GM18511 (cell line): ENCODE measurements around the gene ETV6.

Source experiments
- ATAC-seq: cut with Tn5 transposase; IDR thresholded peaks from one replicate; pipeline ENCODE4 v1.9.1; 2021; ENCODE audit warnings: mild to moderate bottlenecking, moderate library complexity; ENCODE audit not compliant: unreplicated experiment

ETV6 gene

DNA sequence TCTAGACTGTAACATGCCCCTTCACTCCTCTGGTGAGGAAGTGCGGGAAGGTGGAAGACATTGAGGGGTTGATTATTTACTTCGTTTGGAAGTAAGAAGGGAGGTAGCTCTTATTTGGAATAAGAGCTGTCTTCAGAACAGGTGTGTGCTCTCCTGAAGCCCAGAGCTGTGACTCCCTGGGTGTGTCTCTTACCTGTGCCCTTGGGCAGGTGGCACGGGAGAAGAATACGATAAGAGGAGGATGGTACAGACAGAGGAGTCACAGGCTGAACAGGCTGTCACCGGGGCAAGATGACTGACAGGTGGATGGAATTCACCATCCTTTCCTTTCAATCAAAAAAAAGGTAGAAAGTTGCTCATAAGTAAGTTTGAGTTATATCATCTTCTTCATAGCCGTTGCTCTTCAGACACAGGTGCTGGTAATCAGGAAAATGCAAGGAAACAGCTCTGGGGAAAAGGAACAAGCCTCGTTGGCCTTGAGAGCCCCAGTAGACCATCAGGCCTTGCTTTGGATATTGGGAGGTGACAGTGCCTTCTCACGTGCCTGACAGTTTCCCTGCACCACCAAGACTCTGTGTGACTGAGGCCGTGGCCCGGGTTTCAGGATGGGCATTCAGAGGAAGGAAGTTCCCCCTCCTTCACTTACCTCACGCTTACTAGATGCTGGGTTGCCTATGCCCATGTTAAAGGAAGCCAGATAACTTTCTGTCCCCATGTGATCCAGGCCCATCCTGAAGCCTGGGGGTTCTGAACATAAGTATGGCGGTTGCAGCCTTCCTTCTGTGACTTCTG is 120.4 kb downstream of the ETV6 start:
- no peak for ATAC-seq

DNA sequence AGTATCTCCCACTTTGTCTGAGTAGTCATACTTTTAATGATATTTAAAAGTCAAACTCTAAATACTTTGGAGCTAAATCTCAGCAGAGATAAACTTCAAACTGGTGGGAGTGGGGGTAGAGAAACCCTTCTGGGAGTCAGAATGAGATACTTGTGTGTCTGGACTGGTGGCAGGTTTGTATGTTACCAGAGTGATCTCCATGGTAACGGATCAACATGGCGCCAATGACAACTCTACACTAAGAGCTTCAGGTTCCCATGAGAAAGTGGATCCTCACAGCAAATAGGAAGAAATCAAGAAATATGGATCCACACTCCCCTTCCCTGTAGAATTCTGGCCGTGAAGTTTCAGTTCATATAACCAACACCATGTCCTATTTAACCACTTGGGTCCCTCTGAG is 121.9 kb downstream of the ETV6 start:
- ATAC-seq, result no peak

DNA sequence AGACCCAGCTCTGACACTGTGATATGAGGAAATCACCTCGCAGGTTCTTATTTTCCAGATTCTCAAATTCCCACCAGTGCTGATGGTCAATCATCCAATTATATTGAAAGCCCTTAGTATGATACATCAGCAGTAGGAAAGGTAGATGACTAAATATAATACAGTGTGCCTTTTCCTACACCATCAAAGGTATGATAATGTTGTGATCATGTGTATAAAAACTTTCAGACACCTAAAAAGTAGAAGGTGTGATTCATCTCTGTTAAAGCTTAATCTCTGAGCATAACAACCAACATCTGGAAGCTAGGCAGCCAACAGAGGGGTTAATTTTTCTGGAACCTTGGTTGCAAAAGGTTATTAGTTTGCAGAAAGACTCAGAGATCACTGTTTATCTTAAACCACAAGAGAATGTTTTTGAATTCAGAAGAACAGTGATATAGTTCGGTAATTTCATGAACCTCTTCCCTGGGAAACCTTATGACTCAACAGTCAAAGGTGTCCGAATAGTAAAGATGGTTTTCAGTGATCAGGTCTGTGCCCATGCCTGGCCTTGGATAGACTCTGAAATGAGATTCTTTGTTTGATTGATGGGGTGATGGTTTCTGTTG is 122.5 kb downstream of the ETV6 start:
- no peak for ATAC-seq

DNA sequence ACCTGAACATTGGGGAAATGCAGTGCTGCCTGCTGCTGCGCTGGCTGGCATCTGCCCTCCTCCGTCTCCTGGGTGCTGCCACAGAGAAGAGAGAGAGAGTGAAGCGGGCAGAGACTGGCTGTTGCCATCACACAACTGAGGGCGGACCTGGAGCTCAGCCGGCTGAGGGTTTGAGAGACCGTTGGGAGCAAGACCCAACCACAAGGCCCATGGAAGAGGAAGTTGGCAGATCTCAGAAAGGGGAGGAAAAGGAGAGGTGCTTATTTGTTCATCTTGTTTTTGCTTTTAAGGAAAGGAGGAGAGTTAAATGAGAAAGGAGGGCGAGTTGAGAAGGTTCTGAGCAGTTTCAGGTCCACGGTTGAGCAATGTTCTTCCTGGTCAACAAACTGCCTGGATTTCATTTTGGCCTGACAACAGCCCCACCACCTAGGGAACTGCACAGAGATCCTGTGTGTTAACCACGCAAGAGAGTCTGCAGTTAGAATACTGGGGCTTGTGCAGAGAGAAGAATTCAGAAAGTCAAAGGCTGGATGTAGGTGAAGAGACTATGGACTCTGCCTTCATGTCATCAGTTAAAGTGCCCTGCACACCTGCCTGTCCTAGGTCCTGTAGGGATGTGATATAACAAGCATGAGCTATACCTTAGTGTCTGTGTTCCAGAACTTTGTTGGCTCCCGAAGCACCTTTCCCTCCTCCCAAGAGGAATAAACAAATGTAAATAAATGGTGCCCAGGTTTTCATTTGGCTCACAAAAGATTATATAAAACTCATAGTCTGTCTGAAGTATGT is 124.6 kb downstream of the ETV6 start:
- no peak for ATAC-seq

DNA sequence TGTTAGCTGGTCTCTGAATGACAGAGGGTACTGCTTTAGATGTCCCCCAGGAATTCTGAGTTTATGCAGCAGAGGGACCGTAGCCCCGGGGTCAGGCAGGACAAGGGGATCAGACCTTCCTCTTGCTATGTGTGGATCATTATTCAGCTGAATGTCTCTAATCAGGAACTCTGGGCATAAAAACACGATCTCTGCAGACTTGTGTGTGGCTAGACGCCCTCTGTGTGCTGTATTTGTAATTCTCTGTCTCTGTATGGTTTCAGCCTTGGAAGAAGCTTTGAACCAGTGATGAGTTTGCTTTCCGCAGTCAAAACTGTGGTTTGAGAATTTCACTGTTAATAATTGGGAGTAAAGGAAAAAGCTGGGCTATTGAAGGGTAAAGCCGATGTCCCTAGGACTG is 125.3 kb downstream of the ETV6 start:
- ATAC-seq, result no peak

DNA sequence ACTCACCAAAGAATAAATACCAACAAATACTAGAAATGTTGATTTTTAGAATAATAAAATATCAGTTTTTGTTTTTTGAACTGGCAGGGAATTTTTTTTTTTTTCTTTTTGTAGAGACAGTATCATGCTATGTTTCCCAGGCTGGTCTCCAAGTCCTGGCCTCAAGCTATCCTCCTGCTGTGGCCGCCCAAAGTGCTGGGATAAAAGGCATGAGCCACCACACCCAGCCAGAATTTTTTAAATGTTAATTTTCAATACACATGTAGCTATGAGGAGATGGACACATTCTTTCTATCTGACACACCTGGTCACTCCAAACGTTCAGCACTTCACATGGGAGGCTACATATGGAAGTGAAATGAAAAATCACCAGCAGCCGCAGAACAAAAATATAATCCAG is 126.8 kb downstream of the ETV6 start:
- no peak for ATAC-seq

DNA sequence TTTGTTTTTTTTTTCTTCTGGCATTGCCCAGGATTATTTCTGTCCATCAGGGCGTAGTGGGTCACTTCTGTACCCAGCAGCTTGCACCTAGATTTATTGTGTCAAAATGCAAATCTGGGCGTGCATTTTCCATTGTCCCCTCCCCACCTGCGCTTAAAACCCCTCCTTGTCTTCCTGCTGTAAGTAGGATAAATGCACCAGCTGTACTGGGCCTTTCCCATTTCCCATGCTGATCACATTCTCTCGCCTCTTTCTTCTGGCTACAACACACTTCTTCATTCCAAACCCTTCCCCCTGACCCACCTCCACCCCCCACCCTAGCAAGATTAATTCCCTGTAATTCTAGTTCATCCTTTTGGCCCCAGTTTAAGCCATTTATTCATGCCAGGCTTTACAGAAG is 128.0 kb downstream of the ETV6 start:
- no peak for ATAC-seq

DNA sequence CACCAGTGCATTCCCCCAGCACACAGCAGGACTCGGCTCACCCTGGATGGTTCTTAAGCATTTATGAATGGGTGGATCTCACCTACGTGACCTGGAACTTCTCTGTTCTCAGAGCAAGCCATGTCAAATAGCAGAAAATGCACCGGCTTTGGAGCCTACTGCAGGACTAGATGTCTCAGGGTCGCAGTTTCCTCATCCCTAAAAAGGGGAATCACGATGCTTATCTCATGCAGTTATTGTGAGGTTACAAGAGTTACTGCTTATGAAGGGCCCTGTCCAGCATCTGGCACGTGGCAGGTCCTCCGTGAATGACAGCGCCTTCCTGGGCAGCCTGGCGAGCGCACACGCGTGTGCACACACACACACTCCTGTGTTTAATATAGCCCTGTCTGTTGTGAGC is 128.5 kb downstream of the ETV6 start:
- no peak for ATAC-seq

DNA sequence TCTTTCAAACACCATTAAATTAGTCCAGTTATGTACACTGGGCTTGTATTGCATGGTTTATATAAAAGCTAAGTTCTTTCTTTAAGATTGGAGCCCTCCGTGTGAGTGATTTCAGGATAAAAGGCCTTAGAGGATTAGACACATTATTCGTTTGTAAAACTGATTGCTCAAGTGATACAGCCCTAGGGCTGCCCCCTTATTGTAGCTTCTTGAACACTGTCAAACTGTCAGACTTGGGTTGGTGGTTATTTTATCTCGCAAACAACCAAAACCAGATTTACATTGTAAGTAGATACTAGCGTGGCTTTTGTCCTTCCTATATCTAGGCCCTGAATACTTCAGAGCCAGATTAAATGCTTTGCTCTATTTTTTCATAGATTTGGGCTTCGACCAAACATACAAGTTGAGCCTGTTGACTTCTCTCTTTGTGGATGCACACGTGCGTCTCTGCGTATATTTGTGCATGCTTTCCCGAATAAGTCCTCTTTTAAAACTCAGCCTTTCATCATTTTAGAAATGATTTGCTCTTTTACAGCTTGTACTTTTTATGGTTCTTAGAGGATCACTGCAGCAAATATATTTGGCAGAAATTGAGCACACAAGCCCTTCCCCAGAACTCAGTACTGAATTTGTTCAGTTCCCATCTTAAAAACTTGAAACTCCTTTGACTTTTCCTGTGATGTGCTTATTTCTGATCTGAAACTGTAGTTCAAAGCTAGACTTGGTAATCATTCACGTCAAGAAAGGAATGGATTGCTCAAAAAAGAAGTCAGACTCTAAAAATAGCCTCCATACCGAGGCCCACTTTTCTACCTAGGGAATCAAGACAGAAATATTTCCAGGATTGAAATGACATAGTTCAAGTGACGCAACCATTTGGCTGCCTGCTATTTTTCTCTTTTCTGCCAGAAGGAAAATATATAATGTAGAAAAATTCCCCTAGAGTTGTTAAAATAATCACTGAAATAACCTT is 129.5 kb downstream of the ETV6 start:
- no peak for ATAC-seq

DNA sequence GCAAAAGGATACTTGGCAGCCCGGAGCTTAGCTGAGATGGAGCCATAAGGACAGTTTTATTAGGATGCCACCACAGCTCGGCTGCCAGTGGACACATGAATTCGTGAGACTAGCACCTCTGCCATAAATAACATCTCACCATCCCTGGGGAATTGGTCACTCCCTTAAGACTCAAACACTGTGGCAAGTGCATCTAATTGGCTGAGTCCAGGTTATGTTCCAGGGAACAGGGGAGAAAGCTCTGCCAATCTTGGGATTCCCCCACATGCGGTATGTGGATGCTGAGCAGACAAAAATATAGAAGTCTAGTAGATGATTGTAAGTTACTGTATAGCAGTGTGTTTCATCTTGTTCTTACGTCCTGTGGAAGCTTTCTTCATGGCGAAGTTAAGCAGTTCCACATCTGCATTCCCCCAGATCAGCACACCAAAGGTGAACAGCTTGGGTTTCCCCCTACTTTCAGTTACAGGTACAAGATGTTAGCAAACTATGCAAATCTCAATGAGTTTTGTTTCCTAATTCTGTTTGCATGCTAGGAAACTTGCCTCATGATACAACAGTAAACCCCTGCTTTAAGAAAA is 131.1 kb downstream of the ETV6 start:
- ATAC-seq, result peak; percentile 83

DNA sequence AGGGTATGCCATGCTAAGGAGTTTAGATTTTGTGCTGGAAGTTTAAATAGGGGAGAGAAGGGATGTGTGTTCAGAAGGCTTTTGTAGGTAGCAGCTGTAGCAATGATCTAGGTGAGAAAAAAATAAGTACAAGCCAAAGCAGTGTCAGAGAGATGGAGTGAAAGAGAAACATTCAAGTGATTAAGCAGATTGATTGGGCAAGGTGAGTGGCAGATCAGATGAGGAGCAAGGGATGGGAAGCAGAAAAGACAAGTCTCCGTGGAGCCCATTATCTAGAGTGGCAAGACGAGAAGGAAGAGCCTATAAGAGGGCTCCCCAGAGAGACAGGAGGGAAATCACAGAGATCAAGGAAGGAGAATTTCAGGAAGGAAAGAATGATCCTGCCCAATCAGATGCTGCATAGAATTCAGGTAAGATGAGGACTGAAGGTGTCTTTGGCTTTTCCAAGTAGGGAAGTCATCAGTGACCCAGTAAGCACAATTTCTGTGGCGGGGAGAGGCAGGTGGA is 133.5 kb downstream of the ETV6 start:
- ATAC-seq, result no peak

DNA sequence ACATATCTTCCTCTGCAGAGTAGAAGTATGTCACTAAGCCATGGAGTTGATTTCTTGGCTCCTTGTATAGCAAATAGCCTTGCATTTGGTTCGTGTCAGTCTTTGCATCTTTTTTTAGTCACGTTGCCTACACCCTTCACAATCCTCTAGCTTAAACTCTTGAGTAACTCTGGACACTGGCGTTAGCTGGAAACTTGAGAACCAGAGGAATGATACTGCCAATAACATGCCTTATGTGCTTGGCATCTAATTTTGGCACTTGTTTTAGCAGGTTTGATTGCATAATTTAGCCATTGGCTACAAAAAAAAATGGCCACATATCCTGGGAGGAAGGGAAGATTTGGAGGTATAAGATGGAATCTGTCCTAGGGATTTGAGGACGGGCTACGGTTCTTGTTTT is 136.2 kb downstream of the ETV6 start:
- ATAC-seq, result no peak

DNA sequence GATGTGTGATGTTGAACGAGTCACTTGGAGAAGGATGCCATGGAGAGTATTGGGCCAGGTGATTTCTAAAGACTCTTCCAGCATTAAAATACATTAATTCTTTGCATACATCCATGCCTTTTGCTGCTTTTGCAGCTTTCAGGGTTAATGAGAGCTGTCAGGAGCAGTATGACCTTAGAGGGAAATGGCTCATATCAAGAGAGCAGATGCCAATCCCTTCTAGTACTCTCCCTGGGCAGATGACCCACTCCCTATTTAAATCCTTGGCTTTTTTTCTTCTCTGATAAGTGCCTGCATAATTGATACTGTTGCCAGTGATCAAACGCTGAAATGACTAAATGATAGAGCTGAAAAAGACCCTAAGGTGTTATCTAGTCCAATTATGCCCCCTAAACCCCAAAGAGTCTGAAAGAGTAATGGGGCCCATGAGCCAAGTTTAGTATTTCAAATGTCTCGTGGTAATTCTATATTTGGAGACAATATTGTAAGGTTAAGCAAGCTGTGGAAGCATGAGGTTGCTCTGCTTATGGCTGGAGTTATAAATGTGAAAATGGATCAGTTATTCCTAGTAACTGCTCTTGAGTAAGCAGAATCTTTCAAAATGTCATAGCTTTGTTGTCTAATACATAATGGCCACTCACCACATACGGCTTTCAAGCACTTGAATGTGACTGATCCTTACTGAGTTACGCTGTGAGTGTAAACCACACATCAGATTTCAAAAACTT is 137.3 kb downstream of the ETV6 start:
- ATAC-seq, result no peak

DNA sequence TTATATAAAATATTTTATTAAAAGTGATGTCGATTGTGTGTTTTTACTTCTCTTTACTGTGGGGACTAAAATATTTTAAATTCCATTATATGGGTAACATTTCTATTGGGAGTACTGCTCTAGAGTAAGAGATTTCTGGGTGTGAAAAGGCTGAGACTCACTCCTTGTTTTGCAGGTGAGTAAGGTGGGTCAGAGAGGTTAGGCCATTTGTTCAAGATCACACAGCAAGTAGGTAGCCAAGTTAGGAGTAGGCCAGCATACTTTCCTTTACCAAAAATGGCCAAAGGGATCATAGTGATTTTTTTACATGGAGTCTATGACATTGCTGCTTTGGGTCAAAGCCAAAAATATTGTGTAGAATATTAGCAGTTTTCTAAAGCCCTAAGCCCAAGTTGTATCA is 138.0 kb downstream of the ETV6 start:
- ATAC-seq, result no peak

DNA sequence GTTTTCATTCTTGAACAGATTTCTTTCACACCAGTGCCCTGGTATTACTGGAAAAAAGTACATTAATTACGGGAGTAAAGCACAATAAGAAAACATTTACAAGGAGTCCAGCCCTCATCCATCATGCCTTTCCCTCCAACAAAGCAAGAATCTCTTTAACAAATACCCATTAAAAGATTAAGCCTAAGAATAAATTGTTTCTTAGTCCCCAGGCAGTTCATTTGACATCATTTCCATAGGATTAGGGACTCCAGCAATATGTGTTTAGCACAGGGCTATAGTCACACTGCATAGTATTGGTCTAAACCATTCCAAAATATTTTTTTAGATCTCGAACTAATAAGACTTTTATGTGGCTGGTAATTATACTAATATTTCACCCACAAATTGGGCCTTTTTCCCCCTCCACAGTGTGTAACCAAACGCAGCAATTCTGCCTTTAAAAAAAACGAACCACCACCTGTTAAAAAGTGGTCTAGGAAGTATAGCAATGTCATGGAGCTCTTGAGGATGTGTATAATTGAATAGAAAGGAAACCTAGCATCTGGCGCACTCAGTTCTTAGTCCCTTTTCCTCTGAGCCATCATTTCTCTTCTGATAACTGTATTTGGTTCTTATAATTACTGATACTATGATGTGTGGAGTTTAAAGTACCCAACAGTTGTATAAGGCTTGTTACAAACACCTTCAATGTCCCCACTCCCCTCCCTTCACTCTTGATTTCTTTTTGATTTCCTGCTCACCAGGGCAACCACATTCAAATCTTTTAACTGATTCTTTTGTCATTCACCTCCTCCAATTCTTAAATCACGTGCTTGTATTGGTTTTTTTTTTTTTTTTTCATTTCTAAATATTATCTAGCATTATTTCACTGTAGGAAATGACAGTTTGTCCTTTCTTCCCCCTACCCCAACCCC is 138.7 kb downstream of the ETV6 start:
- ATAC-seq, result no peak

DNA sequence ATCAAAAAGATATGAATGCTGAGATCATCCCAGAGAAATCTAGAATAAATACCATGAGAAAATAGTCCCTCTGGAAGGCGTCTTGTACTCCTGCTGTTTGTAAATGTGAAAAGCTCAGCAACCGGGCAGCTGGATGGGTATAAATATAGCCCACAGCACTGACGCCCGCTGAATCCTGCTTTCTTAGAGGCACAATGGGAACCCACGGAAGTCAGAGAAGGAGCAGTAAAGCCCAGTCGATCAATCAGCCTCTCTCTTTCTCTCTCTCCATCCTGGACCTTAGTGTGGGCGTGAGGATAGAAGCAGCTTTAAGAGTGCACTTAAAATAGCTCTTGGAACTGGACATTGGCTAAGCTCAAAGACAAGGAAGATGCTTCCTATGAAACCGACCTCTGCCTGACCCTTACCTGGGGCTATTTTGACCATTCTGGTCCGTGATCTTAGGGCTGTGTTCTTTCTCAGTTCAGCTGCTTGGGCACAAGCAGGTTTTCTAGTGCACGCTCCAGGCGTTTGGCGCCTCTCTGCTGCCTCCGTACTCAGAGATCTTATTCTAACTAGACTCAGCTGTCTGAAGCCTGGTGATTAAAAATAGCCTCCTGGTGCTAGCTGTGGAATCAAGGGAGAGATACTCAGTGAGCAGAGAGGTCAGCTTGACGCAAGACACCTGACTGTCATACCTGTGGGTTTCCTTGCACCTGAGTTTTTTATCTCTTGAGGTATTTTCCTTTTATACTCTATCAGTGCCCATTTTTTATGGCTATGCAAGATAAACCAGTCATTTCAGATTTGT is 144.6 kb downstream of the ETV6 start:
- ATAC-seq, result no peak

DNA sequence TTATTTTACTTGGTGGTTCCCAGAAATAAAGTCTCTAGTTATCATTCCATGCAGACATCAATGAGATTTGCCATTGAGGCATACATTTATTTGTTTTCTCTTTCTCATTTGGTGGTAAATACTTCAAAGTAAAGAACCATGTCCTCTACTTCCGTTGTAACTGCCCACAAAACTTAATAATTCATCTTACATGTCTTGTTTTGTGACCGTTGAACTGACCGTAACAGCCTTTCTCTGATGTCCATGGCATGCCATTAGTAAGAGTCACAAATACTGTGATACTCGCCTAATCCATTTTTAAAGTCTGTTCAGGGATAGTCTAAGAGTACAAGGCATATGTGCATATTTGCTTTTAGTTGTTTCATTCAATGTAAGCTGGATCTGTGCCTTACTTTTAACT is 145.3 kb downstream of the ETV6 start:
- ATAC-seq, result no peak
